ENCODE measurements around the gene MED16. TPM values are rescaled to one million over a fixed set of nuclear protein-coding genes. Genes with fewer than 3 reads are reported as not detected.

Gene MED16
- total and polyA plus RNA-seq, 10 of the 15 experiments (the other 5 are each of a cell fraction or from before 2014, with no cell fraction given) = 0.56 to 51.1 (median 13.6) TPM

DNA sequence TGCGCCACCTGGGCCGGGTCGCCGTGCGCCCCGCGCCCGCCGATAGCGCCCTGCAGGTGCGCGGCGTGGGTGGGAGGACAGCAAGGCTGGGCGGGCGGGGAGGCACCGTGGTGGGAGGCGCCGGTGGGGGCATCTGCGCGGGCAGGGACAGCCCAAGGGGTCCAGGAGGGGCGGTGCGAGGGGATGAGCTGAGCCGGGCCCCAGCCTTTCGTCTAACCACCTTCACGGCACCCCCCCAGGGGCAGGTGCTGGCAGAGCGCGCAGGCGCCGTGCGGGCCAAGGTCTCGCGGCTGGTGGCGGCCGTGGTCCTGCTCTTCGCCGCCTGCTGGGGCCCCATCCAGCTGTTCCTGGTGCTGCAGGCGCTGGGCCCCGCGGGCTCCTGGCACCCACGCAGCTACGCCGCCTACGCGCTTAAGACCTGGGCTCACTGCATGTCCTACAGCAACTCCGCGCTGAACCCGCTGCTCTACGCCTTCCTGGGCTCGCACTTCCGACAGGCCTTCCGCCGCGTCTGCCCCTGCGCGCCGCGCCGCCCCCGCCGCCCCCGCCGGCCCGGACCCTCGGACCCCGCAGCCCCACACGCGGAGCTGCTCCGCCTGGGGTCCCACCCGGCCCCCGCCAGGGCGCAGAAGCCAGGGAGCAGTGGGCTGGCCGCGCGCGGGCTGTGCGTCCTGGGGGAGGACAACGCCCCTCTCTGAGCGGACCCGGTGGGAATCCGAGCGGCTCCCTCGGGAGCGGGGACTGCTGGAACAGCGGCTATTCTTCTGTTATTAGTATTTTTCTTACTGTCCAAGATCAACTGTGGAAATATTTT lies 27.3 kb upstream of the MED16 start (continued):
- TF ChIP-seq, protein P1, sequence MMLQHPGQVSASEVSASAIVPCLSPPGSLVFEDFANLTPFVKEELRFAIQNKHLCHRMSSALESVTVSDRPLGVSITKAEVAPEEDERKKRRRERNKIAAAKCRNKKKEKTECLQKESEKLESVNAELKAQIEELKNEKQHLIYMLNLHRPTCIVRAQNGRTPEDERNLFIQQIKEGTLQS (IDR thresholded peaks at IDR 0.05; ENCODE audit: borderline replicate concordance, extremely low read depth, low read depth, low read length) = no peak
- peak; percentile 25 to 53; a peak in 2 of 4 replicates for TF ChIP-seq SRF (IDR thresholded peaks at IDR 0.05; ENCODE audit: low read depth in 2 of 2, low read length in 2 of 2)
- peak; percentile 42; the same call in 1 of the 2 replicates for TF ChIP-seq GATAD2B (conservative IDR thresholded peaks at IDR 0.05; ENCODE audit: low read depth)
- no peak for TF ChIP-seq SMC3 (IDR thresholded peaks at IDR 0.05; ENCODE audit: borderline replicate concordance, low read length)
- TF ChIP-seq NFYB (IDR thresholded peaks at IDR 0.05; ENCODE audit: insufficient read depth, low read depth, low read length) = no peak
- TF ChIP-seq, protein P2, sequence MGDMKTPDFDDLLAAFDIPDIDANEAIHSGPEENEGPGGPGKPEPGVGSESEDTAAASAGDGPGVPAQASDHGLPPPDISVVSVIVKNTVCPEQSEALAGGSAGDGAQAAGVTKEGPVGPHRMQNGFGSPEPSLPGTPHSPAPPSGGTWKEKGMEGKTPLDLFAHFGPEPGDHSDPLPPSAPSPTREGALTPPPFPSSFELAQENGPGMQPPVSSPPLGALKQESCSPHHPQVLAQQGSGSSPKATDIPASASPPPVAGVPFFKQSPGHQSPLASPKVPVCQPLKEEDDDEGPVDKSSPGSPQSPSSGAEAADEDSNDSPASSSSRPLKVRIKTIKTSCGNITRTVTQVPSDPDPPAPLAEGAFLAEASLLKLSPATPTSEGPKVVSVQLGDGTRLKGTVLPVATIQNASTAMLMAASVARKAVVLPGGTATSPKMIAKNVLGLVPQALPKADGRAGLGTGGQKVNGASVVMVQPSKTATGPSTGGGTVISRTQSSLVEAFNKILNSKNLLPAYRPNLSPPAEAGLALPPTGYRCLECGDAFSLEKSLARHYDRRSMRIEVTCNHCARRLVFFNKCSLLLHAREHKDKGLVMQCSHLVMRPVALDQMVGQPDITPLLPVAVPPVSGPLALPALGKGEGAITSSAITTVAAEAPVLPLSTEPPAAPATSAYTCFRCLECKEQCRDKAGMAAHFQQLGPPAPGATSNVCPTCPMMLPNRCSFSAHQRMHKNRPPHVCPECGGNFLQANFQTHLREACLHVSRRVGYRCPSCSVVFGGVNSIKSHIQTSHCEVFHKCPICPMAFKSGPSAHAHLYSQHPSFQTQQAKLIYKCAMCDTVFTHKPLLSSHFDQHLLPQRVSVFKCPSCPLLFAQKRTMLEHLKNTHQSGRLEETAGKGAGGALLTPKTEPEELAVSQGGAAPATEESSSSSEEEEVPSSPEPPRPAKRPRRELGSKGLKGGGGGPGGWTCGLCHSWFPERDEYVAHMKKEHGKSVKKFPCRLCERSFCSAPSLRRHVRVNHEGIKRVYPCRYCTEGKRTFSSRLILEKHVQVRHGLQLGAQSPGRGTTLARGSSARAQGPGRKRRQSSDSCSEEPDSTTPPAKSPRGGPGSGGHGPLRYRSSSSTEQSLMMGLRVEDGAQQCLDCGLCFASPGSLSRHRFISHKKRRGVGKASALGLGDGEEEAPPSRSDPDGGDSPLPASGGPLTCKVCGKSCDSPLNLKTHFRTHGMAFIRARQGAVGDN (IDR thresholded peaks at IDR 0.05) = 0 out of 2 replicates have a peak, but pooled peaks have one; percentile 43
- 0 out of 2 replicates have a peak, but pooled peaks have one; percentile 4 for TF ChIP-seq ZNF24 (IDR thresholded peaks at IDR 0.05)
- peak; percentile 46; the same call in 1 of the 2 replicates for TF ChIP-seq DPF2 (IDR thresholded peaks at IDR 0.05)
- no peak for TF ChIP-seq ZNF207 (IDR thresholded peaks at IDR 0.05; ENCODE audit: borderline replicate concordance)
- no peak for TF ChIP-seq SUZ12 (IDR thresholded peaks at IDR 0.05; ENCODE audit: unreplicated experiment)
- TF ChIP-seq BACH1 (IDR thresholded peaks at IDR 0.05; ENCODE audit: borderline replicate concordance) = 0 out of 2 replicates have a peak, but pooled peaks have one; percentile 20
- TF ChIP-seq, protein P3, sequence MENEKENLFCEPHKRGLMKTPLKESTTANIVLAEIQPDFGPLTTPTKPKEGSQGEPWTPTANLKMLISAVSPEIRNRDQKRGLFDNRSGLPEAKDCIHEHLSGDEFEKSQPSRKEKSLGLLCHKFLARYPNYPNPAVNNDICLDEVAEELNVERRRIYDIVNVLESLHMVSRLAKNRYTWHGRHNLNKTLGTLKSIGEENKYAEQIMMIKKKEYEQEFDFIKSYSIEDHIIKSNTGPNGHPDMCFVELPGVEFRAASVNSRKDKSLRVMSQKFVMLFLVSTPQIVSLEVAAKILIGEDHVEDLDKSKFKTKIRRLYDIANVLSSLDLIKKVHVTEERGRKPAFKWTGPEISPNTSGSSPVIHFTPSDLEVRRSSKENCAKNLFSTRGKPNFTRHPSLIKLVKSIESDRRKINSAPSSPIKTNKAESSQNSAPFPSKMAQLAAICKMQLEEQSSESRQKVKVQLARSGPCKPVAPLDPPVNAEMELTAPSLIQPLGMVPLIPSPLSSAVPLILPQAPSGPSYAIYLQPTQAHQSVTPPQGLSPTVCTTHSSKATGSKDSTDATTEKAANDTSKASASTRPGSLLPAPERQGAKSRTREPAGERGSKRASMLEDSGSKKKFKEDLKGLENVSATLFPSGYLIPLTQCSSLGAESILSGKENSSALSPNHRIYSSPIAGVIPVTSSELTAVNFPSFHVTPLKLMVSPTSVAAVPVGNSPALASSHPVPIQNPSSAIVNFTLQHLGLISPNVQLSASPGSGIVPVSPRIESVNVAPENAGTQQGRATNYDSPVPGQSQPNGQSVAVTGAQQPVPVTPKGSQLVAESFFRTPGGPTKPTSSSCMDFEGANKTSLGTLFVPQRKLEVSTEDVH (IDR thresholded peaks at IDR 0.05; ENCODE audit: low read depth, partially characterized antibody) = no peak
- TF ChIP-seq MEF2B (IDR thresholded peaks at IDR 0.05; ENCODE audit: partially characterized antibody, poor library complexity, severe bottlenecking) = peak; percentile 50
- TF ChIP-seq NFIC (IDR thresholded peaks at IDR 0.05; ENCODE audit: low read depth, low read length) = no peak
- peak; percentile 53 to 61; a peak in 2 of 4 replicates for TF ChIP-seq IKZF2 (IDR thresholded peaks at IDR 0.05)
- TF ChIP-seq EED (IDR thresholded peaks at IDR 0.05; ENCODE audit: low read depth) = peak; percentile 47; the same call in 1 of the 2 replicates
- TF ChIP-seq CEBPB (IDR thresholded peaks at IDR 0.05; ENCODE audit: borderline replicate concordance in 1 of 2, low read depth in 2 of 2, low read length in 2 of 2) = no peak
- TF ChIP-seq BHLHE40 (IDR thresholded peaks at IDR 0.05; ENCODE audit: borderline replicate concordance in 1 of 2, low read depth in 2 of 2, low read length in 1 of 2) = peak; percentile 17 to 58; a peak in 1 of 4 replicates
- TF ChIP-seq RELB (IDR thresholded peaks at IDR 0.05; ENCODE audit: low read depth) = no peak
